Uterus (tissue), 2 donors: Measurements from ENCODE around the gene RHOH.

Experiments
- POLR2A ChIP-seq, 2 donors: fragments of 450-650 bp; IDR thresholded peaks; one replicate each; pipeline ENCODE4 v1.6.1; 2016; ENCODE audit warnings: antibody characterized with exemption in 2 of 2, mild to moderate bottlenecking in 1 of 2, moderate library complexity in 1 of 2
- TF ChIP-seq, protein P1 (sequence below), 4 experiments: fragments of 200-600 bp in 2 of 4; fragments of 450-650 bp in 2 of 4; sonication (generic) in 2 of 4; IDR thresholded peaks; one replicate each; pipeline ENCODE4 v1.5.1; 2016 to 2019; ENCODE audit warnings: antibody characterized with exemption in 4 of 4, mild to moderate bottlenecking in 2 of 4, moderate library complexity in 1 of 4

DNA sequence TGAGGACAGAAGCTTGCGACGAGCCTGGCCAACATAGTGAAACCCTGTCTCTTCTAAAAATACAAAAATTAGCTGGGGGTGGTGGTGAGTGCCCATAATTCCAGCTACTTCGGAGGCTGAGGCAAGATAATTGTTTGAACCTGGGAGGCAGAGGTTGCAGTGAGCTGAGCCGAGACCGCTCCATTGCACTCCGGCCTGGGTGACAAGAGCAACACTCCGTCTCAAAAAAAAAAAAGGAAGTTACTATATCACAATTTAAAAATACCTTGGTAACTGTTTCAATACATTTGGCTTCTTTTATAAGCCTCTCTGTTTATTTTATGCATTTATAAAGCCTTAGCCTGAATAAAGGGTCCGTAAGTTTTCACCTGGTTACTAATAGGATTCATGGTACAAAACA lies 91.7 kb downstream of the RHOH start:
- TF ChIP-seq, protein P1, sequence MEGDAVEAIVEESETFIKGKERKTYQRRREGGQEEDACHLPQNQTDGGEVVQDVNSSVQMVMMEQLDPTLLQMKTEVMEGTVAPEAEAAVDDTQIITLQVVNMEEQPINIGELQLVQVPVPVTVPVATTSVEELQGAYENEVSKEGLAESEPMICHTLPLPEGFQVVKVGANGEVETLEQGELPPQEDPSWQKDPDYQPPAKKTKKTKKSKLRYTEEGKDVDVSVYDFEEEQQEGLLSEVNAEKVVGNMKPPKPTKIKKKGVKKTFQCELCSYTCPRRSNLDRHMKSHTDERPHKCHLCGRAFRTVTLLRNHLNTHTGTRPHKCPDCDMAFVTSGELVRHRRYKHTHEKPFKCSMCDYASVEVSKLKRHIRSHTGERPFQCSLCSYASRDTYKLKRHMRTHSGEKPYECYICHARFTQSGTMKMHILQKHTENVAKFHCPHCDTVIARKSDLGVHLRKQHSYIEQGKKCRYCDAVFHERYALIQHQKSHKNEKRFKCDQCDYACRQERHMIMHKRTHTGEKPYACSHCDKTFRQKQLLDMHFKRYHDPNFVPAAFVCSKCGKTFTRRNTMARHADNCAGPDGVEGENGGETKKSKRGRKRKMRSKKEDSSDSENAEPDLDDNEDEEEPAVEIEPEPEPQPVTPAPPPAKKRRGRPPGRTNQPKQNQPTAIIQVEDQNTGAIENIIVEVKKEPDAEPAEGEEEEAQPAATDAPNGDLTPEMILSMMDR (IDR thresholded peaks at IDR 0.05), result no peak
- TF ChIP-seq POLR2A (IDR thresholded peaks at IDR 0.05), result no peak
